Brain microvascular endothelial cell (primary cell): ENCODE data around the gene RNF25.

Experiments used
- DNase-seq: peaks from one replicate; pipeline ENCODE4 v3.0.0-alpha.2; 2020
- H3K27ac ChIP-seq: fragments of 250-450 bp; sonication (Bioruptor Pico); 2 replicates; pipeline ENCODE4 v1.5.1; 2020; ENCODE audit warnings: mild to moderate bottlenecking, moderate library complexity
- H3K27me3 ChIP-seq: fragments of 250-450 bp; sonication (Bioruptor Pico); replicated peaks from 2 replicates; pipeline ENCODE4 v1.5.1; 2020; ENCODE audit warnings: mild to moderate bottlenecking
- H3K36me3 ChIP-seq: fragments of 250-450 bp; sonication (Bioruptor Pico); replicated peaks from 2 replicates; pipeline ENCODE4 v1.5.1; 2020; ENCODE audit warnings: mild to moderate bottlenecking
- H3K4me3 ChIP-seq: 2 replicates; pipeline ENCODE4 v1.5.1; 2011; ENCODE audit warnings: low read depth, mild to moderate bottlenecking, control low read depth, low read length, moderate library complexity
- CTCF ChIP-seq: IDR thresholded peaks from 2 replicates; pipeline ENCODE4 v1.5.1; 2011; ENCODE audit warnings: low read depth, mild to moderate bottlenecking, moderate library complexity, low read length, control low read depth, inconsistent platforms; ENCODE audit errors: missing control alignments
- in situ Hi-C: cut with HindIII; loops from 2 replicates; pipeline ENCODE4 v1.10.0; 2017; ENCODE audit warnings: low sequenced_read_pairs, low pct_ligation_motif_present

RNF25 gene

GRCh38 chr2:218717262-218717661 lies 45.5 kb upstream of the RNF25 start:
- H3K4me3 ChIP-seq, result no peak overlapping the region
- no peaks in the 10 kb centered on the region for H3K27me3 ChIP-seq
- no peak for DNase-seq
- H3K36me3 ChIP-seq, result peaks cover 2% of the 10 kb centered on the region
- in situ Hi-C loops, result no loop called here
- TF ChIP-seq CTCF, result no peak
- no peak overlapping the region for H3K27ac ChIP-seq

- in situ Hi-C loops, result no loop called here
- H3K27ac ChIP-seq, result no peak overlapping the region
- peaks cover 2% of the 10 kb centered on the region for H3K36me3 ChIP-seq
- no peak for TF ChIP-seq CTCF
- no peaks in the 10 kb centered on the region for H3K27me3 ChIP-seq
- DNase-seq, result no peak
- no peak overlapping the region for H3K4me3 ChIP-seq
Observed at GRCh38 chr2:218716070-218716469, 44.3 kb upstream of the RNF25 start.

GRCh38 chr2:218713922-218714321 lies 42.1 kb upstream of the RNF25 start:
- Histone ChIP-seq H3K4me3 (no peak overlapping the region), H3K27me3 (no peaks in the 10 kb centered on the region), H3K27ac (no peak overlapping the region), H3K36me3 (no peaks in the 10 kb centered on the region)
- TF ChIP-seq CTCF, result no peak
- in situ Hi-C loops, result no loop called here
- DNase-seq, result no peak

- H3K4me3 ChIP-seq, result peak overlapping the region; percentile 92
- no peak for DNase-seq
- in situ Hi-C loops, result no loop called here
- H3K36me3 ChIP-seq, result no peaks in the 10 kb centered on the region
- TF ChIP-seq CTCF, result no peak
- H3K27ac ChIP-seq, result peak overlapping the region; percentile 78
- no peaks in the 10 kb centered on the region for H3K27me3 ChIP-seq
Observed at GRCh38 chr2:218711550-218711929, 39.7 kb upstream of the RNF25 start.

GRCh38 chr2:218710687-218711549 lies 39.1 kb upstream of the RNF25 start, which contains the start of gene TTLL4:
TTLL4 (plus strand) TSS chr2:218710835; CDS start chr2:218737677, 26,842 bp downstream.
- peak within 1 kb of the TSS; percentile 92 for H3K4me3 ChIP-seq
- in situ Hi-C loops, result no loop called here
- H3K36me3 ChIP-seq, result no peaks in the 10 kb centered on the region
- peak; percentile 72 for TF ChIP-seq CTCF
- H3K27me3 ChIP-seq, result no peaks in the 10 kb centered on the region
- H3K27ac ChIP-seq, result peak within 1 kb of the TSS; percentile 78
- peak; percentile 95 for DNase-seq
